Islet of Langerhans (tissue), 1 donor: ENCODE data around the gene IFITM10.

Experiments used
- FAIRE-seq: peaks from one replicate; lab custom pipeline; 2011; peaks lifted over from hg19 to GRCh38; lab: Jason Lieb, UNC

IFITM10 gene

DNA sequence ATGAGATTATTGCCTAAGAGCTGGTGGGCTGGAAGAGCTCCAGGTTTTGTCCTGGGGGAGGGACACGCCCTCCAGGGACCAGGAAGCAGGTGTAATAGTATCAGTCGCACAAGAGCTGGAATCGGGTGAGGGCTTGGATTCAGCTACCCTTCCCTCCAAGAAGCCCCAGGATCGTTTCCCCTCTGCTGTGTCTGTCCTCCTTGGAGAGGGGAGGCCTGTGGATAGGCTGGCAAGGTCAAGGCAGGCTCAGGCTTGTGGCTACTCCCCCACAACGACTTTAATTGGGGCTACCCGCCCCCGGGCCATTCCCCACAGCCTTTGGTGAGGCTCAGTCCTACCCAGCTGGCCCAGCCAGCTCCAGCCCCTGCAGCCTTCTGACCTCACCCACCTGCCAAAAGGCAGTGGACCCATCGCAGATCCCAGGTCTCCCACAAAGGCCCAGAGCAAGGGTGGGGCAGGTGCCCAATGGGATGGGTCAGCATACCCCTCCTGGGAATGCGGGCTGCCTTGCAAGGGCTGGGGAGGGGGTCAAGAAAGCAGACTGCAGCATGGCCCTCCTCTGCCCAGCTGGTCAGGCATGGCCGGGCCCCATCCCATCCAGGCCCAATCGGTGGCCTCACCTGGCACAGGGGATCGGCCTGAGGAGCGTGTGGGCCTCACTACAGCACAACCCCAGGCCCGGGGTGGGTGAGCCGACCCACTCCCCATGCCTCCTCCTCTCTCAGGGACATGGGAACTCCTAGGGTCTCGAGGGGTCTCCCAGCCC lies 12.3 kb upstream of the IFITM10 start:
- no peak for FAIRE-seq

DNA sequence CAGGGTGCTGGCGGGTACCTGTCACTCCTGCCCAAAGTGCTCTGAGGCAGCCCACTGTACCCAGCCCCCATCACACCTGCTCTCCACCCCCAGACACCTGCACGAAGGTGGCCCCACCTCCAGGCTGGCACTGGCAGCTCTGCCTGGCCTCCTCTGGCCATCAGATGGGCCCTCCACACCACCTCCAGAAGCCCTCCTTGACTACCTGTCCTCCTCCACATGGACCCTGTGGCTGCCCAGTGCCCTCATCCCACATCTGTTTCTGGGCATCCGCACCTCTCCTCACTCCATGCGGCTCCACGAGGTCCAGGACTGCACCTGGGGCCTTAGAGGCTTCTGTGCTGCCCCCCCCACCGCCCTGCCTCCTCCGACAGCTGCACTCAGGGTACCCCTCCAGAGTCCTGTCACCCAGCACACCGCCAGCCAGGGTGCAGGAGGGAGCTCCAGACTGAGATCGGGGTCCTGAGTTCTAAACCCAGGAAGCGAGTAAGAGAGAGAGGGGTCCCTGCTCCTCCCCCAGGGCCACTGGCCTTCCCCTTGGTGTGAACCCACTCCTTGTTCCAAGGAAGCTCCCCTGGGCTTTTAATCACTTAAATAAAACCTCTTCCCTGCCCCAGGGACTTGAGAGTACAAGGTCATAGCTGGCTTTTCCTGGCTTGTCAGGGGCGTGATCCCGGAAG lies 11.6 kb upstream of the IFITM10 start:
- no peak for FAIRE-seq

DNA sequence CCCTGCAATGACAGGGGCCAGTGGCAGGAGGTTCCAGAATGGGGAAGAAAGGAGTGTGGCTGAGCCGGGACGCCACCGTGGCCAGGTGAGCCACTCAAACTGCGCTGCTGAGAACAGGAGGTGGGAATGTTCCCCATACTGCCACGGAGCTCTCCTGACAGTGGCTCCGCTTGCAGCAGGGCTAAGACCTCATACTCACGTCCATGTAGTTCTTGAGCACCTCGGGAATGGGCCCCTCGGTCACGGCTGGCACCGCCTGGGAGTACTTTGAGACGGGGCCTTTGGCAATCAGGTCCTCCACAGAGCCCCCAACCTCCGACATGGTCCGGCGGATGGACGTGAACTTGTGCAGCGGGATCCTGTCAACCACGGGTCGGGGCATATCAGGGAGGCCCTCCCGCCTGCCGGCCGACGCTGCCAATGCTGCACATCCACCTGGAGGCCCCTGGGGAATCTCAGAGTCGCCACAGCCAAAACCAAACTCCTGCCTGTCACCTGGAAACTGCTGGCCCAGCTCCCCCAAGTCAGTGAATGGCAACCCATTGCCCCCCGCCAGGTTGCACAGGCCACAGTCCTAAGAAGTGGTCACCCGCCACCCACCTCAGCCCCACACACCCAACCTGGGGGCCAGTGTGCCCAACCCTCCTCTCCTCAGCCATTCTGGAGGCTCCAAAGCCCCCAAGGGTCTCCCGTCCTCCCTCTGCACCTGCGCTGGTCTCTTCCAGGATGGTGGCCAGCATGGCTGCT lies 10.9 kb upstream of the IFITM10 start:
- no peak for FAIRE-seq

GRCh38 chr11:1760351-1761109 lies 10.1 kb upstream of the IFITM10 start:
- FAIRE-seq = no peak

DNA sequence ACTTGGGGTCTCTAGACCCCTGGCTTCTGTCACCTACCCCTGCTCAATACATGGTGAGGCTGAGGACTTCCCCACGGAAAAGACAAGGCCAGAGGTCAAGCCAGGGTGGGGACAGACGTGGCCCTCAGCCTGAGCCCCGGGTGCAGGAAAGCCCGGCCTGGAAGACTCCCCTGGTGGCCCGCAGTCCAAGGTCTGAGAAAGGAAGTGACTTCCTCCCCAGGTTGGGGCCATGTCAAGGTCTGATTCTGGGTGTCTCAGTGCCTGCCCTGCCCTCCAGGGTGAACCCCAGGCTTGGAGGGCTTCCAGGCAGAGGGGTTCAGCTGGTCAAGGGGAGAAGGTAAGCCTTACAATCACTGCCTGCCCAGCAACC lies 9.4 kb upstream of the IFITM10 start:
- no peak for FAIRE-seq

- FAIRE-seq = no peak
These were observed 8.9 kb upstream of the IFITM10 start for GRCh38 chr11:1759151-1759850.

DNA sequence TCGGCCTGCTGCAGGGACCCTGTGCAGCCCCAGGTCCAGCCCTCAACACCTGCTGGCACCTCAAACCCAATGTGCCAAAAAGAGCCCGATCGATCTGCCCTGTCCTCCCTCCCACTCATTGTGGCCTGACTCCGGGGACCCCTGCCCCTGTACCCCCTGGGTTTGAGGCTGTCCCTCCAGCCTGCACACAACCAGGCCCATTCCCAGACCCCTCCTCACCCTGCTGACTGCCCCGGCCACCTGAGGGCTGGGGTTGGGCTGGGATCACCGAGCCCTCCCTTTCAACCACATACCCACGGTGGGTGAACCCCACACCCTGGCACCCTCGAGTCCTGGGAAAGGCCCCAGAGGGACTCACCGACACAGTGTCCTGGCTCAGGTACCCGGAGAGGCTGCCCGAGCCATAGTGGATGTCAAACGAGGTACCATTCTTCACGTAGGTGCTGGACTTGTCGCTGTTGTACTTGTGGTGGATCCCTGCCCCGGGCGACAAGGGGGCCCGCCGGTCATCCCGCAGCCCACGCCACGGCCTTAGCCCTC lies 8.3 kb upstream of the IFITM10 start:
- FAIRE-seq = no peak

GRCh38 chr11:1757861-1758610 lies 7.6 kb upstream of the IFITM10 start:
- no peak for FAIRE-seq

GRCh38 chr11:1756791-1757771 lies 6.7 kb upstream of the IFITM10 start:
- no peak for FAIRE-seq

DNA sequence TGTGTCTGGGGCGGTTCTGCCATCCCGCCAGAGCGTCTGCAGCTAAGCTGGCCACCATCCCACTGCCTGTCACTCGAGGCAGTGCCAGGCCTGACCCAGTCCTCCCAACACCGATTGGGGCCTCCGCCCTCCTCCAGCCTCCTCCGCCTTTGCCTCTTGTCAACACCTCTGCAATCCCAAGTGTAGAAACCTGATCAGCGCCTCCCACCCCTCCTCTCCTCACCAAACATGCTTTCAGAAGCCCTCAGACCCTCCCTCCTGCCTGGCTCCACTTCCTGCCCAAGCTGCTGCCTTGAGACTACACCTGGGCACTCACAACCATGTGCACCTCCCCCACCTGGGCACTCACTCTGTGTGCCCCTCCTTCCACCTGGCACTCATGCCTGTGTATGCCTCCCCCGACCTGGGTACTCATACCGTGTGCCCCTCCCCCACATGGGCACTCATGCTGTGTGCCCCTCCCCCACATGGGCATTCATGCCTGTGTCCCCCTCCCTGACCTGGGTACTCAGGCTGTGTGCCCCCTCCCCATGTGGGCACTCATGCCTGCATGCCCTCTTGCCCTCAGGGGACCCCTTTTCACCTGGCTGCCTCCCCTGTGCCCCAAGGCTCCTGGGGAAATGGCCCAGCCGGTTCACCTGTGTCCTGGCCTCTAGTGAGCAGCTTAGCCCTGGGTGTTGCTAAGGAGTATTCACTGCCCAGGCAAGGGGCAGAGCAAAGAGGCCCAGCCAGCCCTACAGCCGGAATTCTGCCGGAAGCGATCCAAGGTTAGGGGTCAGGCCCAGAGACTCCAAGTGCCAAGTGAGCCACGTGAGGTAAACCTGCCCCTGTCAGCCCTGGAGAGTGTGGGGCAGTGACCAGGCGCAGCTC lies 5.5 kb upstream of the IFITM10 start:
- FAIRE-seq = no peak

GRCh38 chr11:1755344-1755691 lies 4.9 kb upstream of the IFITM10 start:
- no peak for FAIRE-seq

- no peak for FAIRE-seq
These were observed 4.2 kb upstream of the IFITM10 start for GRCh38 chr11:1754376-1755150.

GRCh38 chr11:1753929-1754305 lies 3.5 kb upstream of the IFITM10 start:
- no peak for FAIRE-seq

- FAIRE-seq = no peak
These were observed 3.0 kb upstream of the IFITM10 start for GRCh38 chr11:1753229-1753928.

DNA sequence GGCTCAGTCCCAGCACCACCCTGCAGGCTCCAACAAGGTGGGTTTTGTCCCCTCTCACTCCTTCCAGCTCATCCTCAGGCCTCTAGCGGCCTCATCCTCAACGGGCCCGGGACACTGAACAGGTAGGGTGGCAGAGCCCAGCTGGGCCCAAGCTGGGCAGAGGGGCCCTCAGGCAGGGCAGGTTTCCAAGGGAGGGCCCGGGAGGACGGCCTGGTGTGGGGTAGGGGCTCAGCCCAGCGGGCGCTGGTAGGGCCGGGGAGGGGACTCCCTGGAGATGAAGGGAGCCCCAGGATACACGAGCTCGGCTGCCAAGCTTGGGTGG lies 2.5 kb upstream of the IFITM10 start:
- FAIRE-seq = no peak

GRCh38 chr11:1751999-1752906 lies 1.9 kb upstream of the IFITM10 start:
- FAIRE-seq = no peak
